Keratinocyte (primary cell): ENCODE results near the gene SUN5.

ENCODE experiments used
- CTCF ChIP-seq, 3 experiments: IDR thresholded peaks in 1 of 3; conservative IDR thresholded peaks in 1 of 3; optimal IDR thresholded peaks in 1 of 3; 2 replicates in 2 of 3; 3 replicates in 1 of 3; pipeline versions ENCODE3 to v1.5.1; 2011; ENCODE audit warnings: low read length in 3 of 3, mild to moderate bottlenecking in 3 of 3, moderate library complexity in 2 of 3, control low read depth in 1 of 3, inconsistent platforms in 1 of 3; ENCODE audit not compliant: insufficient read depth in 2 of 3; ENCODE audit errors: extremely low read depth in 1 of 3
- EZH2 ChIP-seq: IDR thresholded peaks from one replicate; pipeline ENCODE4 v1.6.1; 2012; ENCODE audit warnings: inconsistent platforms, mild to moderate bottlenecking, low read length, moderate library complexity

- TF ChIP-seq CTCF (optimal IDR thresholded peaks at IDR 0.05 in 1 of 3, IDR thresholded peaks at IDR 0.05 in 1 of 3, conservative IDR thresholded peaks at IDR 0.05 in 1 of 3; ENCODE audit: extremely low read depth in 1 of 3, insufficient read depth in 2 of 3, low read length in 3 of 3) (no peak), EZH2 (no peak)
Observed at GRCh38 chr20:33020278-33021161, 16.3 kb upstream of the SUN5 start.
